ENCODE results near the gene GTF2F2.
"Not testable (repeated sequence)": the region's sequence is repeated elsewhere in the genome, so short reads cannot be mapped to it uniquely, and the experiment has no call there.

GTF2F2 gene

GRCh38 chr13:45184693-45185092 is 64.4 kb downstream of the GTF2F2 start:
- in situ Hi-C loops (cut with MboI; ENCODE audit: low pct_unique_long_range_greater_than_20kb, low sequenced_read_pairs, unreplicated experiment) = no loop called here
- TF ChIP-seq, protein P1, sequence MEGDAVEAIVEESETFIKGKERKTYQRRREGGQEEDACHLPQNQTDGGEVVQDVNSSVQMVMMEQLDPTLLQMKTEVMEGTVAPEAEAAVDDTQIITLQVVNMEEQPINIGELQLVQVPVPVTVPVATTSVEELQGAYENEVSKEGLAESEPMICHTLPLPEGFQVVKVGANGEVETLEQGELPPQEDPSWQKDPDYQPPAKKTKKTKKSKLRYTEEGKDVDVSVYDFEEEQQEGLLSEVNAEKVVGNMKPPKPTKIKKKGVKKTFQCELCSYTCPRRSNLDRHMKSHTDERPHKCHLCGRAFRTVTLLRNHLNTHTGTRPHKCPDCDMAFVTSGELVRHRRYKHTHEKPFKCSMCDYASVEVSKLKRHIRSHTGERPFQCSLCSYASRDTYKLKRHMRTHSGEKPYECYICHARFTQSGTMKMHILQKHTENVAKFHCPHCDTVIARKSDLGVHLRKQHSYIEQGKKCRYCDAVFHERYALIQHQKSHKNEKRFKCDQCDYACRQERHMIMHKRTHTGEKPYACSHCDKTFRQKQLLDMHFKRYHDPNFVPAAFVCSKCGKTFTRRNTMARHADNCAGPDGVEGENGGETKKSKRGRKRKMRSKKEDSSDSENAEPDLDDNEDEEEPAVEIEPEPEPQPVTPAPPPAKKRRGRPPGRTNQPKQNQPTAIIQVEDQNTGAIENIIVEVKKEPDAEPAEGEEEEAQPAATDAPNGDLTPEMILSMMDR (IDR thresholded peaks at IDR 0.05; ENCODE audit: extremely low read depth, insufficient read depth, missing control alignments) = no peak
- no peak for DNase-seq (ENCODE audit: low spot score)

DNA sequence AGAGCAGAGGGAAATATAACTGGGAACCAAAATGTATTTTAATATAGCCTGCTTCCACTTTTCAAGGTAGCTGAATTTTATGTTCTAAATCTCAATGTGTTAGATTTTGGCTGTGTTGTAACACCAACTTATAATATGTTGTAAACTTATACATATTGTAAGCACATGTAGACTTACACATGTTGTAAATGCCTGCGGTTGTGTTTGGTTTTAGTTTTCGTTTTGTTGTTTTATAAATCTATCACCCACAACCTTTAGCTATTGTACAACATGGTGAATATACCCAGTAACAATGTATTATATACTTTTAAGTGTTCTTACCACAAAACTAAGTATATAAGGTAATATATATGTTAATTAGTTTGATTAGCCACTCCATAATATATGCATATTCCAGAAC is 65.0 kb downstream of the GTF2F2 start:
- in situ Hi-C loops (cut with MboI; ENCODE audit: low pct_unique_long_range_greater_than_20kb, low sequenced_read_pairs, unreplicated experiment) = no loop called here
- no peak for DNase-seq (ENCODE audit: low spot score)
- TF ChIP-seq, protein P1 (IDR thresholded peaks at IDR 0.05; ENCODE audit: extremely low read depth, insufficient read depth, missing control alignments) = no peak

GRCh38 chr13:45189077-45189476 is 68.8 kb downstream of the GTF2F2 start:
- DNase-seq (ENCODE audit: low spot score); in situ Hi-C loops (cut with MboI; ENCODE audit: low pct_unique_long_range_greater_than_20kb, low sequenced_read_pairs, unreplicated experiment): not testable (repeated sequence)

GRCh38 chr13:45189511-45189910 is 69.2 kb downstream of the GTF2F2 start:
- DNase-seq (ENCODE audit: low spot score); in situ Hi-C loops (cut with MboI; ENCODE audit: low pct_unique_long_range_greater_than_20kb, low sequenced_read_pairs, unreplicated experiment): not testable (repeated sequence)

- TF ChIP-seq, protein P1 (IDR thresholded peaks at IDR 0.05; ENCODE audit: extremely low read depth, insufficient read depth, missing control alignments) = no peak
- DNase-seq (ENCODE audit: low spot score) = no peak
- in situ Hi-C loops (cut with MboI; ENCODE audit: low pct_unique_long_range_greater_than_20kb, low sequenced_read_pairs, unreplicated experiment) = no loop called here
These were observed 71.6 kb downstream of the GTF2F2 start for GRCh38 chr13:45191874-45192273.

DNA sequence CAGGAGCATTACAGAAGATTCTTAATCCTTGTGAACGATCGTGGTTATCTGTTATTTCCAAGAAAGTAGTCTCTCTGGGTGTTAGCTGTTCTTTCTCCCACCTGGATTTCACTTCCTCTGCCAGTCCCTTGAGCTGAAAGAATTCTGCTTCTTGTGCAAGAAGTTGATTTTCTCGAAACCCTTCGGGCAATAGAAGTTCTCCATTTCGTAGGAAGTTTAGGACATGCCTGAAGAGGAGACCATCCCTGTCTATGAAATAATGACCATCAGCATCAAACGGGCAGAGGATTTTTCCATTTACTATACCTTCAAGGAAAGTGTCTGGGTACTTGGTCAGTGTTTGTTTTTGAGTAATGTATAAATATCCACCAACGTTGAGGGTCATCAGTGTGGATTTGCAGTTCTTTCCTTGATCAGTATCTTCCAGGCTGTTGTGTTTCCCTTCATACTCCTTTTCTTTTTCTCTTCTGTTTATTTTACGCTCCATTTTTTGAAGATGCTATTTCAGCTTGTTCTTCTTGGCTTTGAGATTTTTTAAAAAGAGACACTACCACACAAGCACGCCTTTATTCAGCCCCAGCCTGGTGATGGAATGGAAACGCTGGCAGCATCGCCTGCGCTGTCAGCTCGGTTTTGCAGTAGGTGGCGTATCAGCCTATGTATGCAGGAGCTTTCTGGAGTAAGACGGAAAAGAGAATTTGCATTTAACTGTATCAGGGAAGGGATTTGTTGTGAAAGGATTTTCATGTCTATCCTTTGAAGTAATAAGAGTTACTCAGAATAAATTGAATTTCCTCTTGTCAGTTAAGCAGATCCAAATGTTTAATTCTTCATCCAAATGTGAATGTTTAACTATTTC is 74.0 kb downstream of the GTF2F2 start:
- in situ Hi-C loops (cut with MboI; ENCODE audit: low pct_unique_long_range_greater_than_20kb, low sequenced_read_pairs, unreplicated experiment) = no loop called here
- TF ChIP-seq, protein P1 (IDR thresholded peaks at IDR 0.05; ENCODE audit: extremely low read depth, insufficient read depth, missing control alignments) = no peak
- DNase-seq (ENCODE audit: low spot score) = no peak

- DNase-seq (ENCODE audit: low spot score) = no peak
- TF ChIP-seq, protein P1 (IDR thresholded peaks at IDR 0.05; ENCODE audit: extremely low read depth, insufficient read depth, missing control alignments) = no peak
- in situ Hi-C loops (cut with MboI; ENCODE audit: low pct_unique_long_range_greater_than_20kb, low sequenced_read_pairs, unreplicated experiment) = no loop called here
These were observed 75.1 kb downstream of the GTF2F2 start for GRCh38 chr13:45195421-45195820.

All from GM13977 (cell line).